Fibroblast of mammary gland (primary cell): Measurements from ENCODE around the gene TMEM217.
"Not testable (repeated sequence)": the region's sequence is repeated elsewhere in the genome, so short reads cannot be mapped to it uniquely, and the experiment has no call there.

Source experiments
- DNase-seq: peaks from one replicate; pipeline ENCODE4 v3.0.0-alpha.2; 2010; ENCODE audit warnings: low read depth
- H3K4me3 ChIP-seq: 2 replicates; pipeline ENCODE4 v1.5.1; 2011; ENCODE audit warnings: low read depth, mild to moderate bottlenecking, low read length, moderate library complexity; ENCODE audit not compliant: control insufficient read depth
- TF ChIP-seq, protein P1 (sequence below): conservative IDR thresholded peaks from 2 replicates; pipeline ENCODE4 v1.5.1; 2011; ENCODE audit warnings: low read depth, low read length, inconsistent platforms; ENCODE audit not compliant: control insufficient read depth, insufficient read depth

Gene TMEM217

DNA sequence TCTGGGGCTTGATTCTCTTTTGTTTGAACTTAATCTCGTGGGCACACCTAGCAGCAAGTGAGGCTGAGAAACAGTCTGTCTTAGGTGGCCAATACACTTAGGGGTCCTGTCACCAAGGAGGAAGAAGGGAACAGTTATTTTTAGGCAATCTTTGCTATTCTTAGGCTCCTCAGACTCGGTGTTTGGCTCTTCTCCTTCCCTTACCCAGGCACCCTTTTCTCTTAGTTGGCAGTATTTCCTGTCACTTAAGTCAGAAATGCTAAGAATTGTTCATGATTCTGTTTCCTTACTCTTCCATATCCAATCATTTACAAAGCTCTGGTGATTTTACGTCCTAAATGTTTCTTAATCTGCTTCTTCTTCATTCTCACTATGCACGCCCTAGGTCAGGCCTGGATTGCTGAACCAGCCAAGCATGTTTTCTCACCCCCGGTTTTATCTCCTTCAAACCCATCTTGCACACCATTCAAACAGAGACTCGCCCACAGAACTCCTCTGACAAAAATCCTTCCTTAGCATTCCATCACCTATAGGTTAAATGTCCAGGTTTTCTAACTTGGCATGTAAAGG, 45.2 kb upstream of the TMEM217 start:
- no peak for DNase-seq
- TF ChIP-seq, protein P1, sequence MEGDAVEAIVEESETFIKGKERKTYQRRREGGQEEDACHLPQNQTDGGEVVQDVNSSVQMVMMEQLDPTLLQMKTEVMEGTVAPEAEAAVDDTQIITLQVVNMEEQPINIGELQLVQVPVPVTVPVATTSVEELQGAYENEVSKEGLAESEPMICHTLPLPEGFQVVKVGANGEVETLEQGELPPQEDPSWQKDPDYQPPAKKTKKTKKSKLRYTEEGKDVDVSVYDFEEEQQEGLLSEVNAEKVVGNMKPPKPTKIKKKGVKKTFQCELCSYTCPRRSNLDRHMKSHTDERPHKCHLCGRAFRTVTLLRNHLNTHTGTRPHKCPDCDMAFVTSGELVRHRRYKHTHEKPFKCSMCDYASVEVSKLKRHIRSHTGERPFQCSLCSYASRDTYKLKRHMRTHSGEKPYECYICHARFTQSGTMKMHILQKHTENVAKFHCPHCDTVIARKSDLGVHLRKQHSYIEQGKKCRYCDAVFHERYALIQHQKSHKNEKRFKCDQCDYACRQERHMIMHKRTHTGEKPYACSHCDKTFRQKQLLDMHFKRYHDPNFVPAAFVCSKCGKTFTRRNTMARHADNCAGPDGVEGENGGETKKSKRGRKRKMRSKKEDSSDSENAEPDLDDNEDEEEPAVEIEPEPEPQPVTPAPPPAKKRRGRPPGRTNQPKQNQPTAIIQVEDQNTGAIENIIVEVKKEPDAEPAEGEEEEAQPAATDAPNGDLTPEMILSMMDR = no peak
- no peak overlapping the region for H3K4me3 ChIP-seq

DNA sequence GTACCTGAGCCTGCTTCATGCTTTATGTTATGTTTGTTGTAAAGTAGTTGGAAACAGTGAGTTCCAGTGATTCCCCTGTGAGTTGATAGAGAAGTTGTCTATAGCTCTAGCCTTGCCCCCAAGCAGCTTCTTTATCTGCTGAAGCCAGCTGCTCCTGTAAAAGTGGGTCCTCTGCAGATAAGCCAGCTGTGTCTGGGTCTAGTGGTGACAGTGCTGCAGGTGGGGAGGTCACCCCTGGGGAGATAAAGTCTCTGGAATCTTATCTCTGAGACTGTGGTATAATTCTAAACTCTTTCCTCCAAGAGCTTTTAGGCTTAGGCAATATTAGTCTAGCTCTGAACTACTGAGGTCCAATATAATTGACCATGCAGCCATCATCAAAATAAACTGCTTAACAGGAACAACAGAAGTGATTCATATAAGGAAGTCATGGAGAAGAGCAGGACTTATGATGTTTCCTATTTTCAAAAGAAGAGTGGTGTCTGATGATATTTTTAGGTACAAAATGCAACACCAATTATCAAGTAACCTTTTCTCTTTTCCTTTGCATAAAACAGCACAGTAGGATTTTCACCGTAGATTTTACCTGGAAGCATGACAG, 44.2 kb upstream of the TMEM217 start:
- DNase-seq = no peak
- TF ChIP-seq, protein P1 = no peak

DNA sequence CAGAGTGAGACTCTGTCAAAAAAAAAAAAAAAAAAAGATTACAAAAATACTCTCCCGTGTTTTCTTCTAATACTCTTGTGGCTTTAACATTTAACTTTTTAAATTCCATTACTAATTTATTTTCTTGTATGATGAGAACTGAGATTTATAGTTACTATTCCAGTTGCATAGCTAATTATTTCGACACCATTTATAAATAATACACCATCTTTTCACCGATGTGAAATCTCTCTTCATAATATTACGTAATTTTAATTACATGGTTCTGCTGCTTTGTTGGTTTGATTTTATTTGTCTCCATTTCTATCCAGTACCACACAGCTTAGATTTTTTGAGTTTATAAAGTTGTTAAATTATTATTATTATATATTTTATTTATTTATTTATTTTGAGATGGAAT, 42.0 kb upstream of the TMEM217 start:
- H3K4me3 ChIP-seq = no peak overlapping the region
- TF ChIP-seq, protein P1 = no peak
- no peak for DNase-seq

More for the DNA sequence above, 44.2 kb upstream of the TMEM217 start:
- no peak overlapping the region for H3K4me3 ChIP-seq

DNA sequence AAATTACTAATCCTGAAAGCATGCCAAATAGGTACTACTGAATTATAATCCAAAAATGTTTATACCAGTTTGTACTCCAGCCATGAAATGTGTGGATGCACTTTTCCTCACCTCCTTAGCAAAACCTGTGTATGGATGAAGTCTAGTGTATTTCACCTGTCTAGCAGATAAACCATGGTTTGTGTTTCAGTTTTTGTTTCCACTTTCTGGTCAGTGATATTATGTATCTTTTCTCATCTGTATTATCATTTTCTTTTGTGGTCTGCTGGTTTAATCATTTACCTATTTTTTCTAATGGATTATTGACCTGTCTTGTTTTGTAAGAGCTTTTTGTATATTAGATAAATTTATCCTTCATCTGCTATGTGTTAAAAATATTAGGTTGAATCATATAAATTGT, 41.0 kb upstream of the TMEM217 start:
- DNase-seq = no peak
- TF ChIP-seq, protein P1 = no peak
- H3K4me3 ChIP-seq = no peak overlapping the region

DNA sequence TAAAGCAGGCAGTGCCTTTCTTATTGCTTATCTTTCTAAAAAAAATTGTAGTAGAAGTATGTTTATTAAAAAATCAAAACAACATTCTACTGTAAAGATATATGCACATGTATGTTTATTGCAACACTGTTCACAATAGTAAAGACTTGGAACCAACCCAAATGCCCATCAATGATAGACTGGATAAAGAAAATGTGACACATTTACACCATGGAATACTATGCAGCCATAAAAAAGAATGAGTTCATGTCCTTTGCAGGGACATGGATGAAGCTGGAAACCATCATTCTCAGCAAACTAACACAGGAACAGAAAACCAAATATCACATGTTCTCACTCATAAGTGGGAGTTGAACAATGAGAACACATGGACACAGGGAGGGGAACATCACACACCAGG, 39.7 kb upstream of the TMEM217 start:
- H3K4me3 ChIP-seq, DNase-seq: not testable (repeated sequence)

DNA sequence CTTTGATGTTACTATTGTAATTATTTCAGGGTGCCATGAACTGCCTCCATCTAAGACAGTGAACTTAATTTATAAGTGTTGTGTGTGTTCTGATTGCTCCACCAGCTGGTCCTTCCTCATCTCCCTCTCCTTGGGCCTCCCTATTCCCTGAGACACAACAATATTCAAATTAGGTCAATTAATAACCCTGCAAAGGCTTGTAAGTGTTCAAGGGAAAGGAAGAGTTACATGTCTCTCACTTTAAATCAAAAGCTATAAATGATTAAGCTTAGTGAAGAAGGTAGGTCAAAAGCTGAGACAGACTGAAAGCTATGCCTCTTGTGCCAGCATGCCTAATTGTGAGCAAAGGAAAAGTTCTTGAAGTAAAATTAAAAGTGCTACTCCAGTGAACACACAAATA, 35.5 kb upstream of the TMEM217 start:
- TF ChIP-seq, protein P1 = no peak
- H3K4me3 ChIP-seq = no peak overlapping the region
- no peak for DNase-seq

DNA sequence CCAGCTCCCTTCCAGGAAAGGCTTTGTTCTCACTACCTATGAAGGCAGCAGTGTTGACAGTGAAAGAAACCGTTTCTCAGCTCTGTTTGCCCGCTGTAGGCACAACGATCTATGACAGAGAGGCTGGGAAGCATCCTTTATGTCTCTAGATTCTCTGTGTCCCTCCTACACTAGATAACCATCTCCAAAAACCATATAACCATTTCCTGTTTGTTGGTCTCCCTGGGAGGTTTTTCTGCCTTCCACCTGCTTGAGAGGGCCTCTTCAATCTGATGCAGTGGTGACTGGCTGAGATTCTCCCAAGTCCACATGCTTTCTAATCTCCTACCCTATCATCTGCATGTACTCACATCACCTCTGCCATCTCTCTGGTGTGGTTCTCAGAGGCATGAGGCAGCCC, 32.0 kb upstream of the TMEM217 start:
- no peak for DNase-seq
- H3K4me3 ChIP-seq = no peak overlapping the region

More for the DNA sequence above, 32.0 kb upstream of the TMEM217 start:
- TF ChIP-seq, protein P1 = no peak
